ENCODE results near the gene CLEC2D. TPM values are rescaled to one million over a fixed set of nuclear protein-coding genes. Genes with fewer than 3 reads are reported as not detected.

The CLEC2D gene
- total RNA-seq, 6 donors from 2014 or later, result 7.0 to 34.8 (median 12.2) TPM

DNA sequence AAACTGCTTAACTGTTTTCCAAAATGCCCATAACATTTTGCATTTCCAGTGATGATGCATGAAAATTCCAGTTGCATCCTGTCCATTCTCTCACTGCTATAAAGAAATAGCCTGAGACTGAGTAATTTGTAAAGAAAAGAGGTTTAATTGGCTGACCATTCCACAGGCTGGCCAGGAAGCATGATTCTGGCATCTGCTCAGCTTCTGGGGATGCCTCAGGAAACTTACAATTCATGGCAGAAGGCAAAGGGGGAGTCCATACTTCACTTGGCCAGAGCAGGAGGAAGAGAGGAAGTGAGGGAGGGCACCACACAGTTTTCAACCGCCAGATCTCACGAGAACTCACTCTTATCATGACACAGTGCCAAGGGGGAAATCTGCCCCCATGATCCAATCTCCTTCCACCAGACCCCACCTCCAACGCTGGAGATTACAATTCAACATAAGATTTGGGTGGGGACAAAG is 18.2 kb upstream of the CLEC2D start:
- Histone ChIP-seq H3K4me3 (no peak overlapping the region), H3K27ac (peak overlapping the region; percentile 20 to 91 (median 76)), H3K36me3 (peaks cover 0 to 27% (median 12%) of the 10 kb centered on the region in 4 donors)

DNA sequence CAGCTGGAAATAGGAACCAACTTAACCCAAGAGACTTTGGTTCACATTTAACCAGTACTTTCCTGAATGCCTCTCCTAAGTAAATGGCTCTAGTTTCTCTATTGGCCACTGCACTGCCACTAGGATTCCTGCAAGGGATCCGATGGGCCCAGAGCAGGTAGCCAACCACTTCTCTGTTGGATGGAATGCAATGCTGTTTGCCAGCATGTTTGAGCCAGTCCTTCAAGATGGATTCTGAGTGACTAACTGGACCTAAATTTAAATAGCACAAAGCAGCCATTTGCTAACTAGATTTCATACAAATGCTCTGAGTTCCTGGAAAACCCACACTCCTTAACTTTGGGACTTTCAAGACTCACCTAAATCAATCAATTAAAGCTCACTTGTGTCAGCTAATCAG is 9.5 kb upstream of the CLEC2D start:
- H3K27ac ChIP-seq, result no peak overlapping the region
- H3K36me3 ChIP-seq, result peaks cover 0 to 59% (median 18%) of the 10 kb centered on the region in 4 donors
- H3K9me3 ChIP-seq, result no peaks in the 10 kb centered on the region
- TF ChIP-seq POLR2AphosphoS5 (IDR thresholded peaks at IDR 0.05) (no peak), EP300 (IDR thresholded peaks at IDR 0.05) (no peak), POLR2A (IDR thresholded peaks at IDR 0.05) (no peak)
- TF ChIP-seq, protein P1, sequence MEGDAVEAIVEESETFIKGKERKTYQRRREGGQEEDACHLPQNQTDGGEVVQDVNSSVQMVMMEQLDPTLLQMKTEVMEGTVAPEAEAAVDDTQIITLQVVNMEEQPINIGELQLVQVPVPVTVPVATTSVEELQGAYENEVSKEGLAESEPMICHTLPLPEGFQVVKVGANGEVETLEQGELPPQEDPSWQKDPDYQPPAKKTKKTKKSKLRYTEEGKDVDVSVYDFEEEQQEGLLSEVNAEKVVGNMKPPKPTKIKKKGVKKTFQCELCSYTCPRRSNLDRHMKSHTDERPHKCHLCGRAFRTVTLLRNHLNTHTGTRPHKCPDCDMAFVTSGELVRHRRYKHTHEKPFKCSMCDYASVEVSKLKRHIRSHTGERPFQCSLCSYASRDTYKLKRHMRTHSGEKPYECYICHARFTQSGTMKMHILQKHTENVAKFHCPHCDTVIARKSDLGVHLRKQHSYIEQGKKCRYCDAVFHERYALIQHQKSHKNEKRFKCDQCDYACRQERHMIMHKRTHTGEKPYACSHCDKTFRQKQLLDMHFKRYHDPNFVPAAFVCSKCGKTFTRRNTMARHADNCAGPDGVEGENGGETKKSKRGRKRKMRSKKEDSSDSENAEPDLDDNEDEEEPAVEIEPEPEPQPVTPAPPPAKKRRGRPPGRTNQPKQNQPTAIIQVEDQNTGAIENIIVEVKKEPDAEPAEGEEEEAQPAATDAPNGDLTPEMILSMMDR (IDR thresholded peaks at IDR 0.05), result no peak
- no peaks in the 10 kb centered on the region for H3K27me3 ChIP-seq
- no peak for ATAC-seq (ENCODE audit: low FRiP score in 2 of 2)
- peaks cover 0 to 8% (median 2%) of the 10 kb centered on the region in 4 donors for H3K4me1 ChIP-seq
- 73 to 78% methylated on average over 1 of the region's 1 CpG for WGBS, 2 donors
- H3K4me3 ChIP-seq, result no peak overlapping the region
- DNase-seq, result no peak

More for the DNA sequence above, 18.2 kb upstream of the CLEC2D start:
- Histone ChIP-seq H3K27me3 (no peaks in the 10 kb centered on the region), H3K4me1 (peaks cover 10 to 44% (median 22%) of the 10 kb centered on the region in 4 donors), H3K9me3 (no peaks in the 10 kb centered on the region)
- ATAC-seq (ENCODE audit: low FRiP score in 2 of 2), result no peak
- TF ChIP-seq POLR2A (IDR thresholded peaks at IDR 0.05) (no peak), POLR2AphosphoS5 (IDR thresholded peaks at IDR 0.05) (no peak), EP300 (IDR thresholded peaks at IDR 0.05) (no peak)
- TF ChIP-seq, protein P1 (IDR thresholded peaks at IDR 0.05), result no peak
- no peak for DNase-seq
- WGBS, 2 donors, result 53 to 66% methylated on average over 3 of the region's 3 CpGs

DNA sequence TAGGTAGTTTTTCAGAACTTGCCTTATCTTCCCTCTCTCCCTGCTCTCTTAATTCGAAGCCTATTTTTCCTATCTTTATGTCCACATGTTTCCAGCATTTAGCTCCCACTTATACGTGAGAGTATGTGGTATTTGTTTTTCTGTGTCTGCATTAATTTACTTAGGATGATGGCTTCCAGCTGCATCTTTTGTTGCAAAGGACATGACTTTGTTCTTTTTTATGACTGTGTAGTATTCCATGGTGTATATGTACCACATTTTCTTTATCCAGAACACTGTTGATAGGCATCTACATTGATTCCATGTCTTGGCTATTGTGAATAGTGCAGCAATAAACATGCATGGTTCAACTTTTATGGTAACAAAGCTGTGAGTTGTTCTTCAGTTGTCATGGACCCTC is 7.8 kb upstream of the CLEC2D start:
- Histone ChIP-seq H3K36me3 (peaks cover 0 to 47% (median 16%) of the 10 kb centered on the region in 4 donors), H3K27me3 (no peaks in the 10 kb centered on the region), H3K27ac (no peak overlapping the region), H3K4me1 (peaks cover 0 to 8% (median 2%) of the 10 kb centered on the region in 4 donors), H3K4me3 (no peak overlapping the region), H3K9me3 (no peaks in the 10 kb centered on the region)
- no peak for TF ChIP-seq EP300 (IDR thresholded peaks at IDR 0.05)
- TF ChIP-seq POLR2AphosphoS5 (IDR thresholded peaks at IDR 0.05), result no peak
- no peak for TF ChIP-seq POLR2A (IDR thresholded peaks at IDR 0.05)
- TF ChIP-seq, protein P1 (IDR thresholded peaks at IDR 0.05), result no peak
- no peak for DNase-seq
- WGBS, 2 donors, result 96 to 100% methylated on average over 2 of the region's 2 CpGs
- ATAC-seq (ENCODE audit: low FRiP score in 2 of 2), result no peak

DNA sequence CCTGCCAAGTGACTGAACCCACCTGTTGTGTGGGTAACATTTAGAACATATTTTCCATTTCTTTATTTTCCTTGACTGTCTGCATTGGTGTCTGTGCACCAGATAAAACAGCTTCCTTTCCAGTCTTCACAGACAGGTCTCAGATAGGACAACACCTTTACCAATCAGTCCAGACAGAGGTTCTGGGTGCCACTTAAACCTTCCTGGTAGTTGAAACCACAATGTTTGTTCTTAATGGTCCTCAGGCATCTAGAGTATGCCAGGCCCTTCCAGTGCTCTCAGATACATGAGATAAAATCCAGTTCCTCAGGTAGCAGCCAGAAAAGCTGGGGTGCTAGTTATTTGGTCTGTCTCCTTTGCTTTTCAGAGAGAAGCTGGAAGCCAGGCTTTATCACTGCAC is 7.0 kb upstream of the CLEC2D start:
- H3K36me3 ChIP-seq, result peaks cover 0 to 39% (median 11%) of the 10 kb centered on the region in 4 donors

More for the DNA sequence above, 7.0 kb upstream of the CLEC2D start:
- Histone ChIP-seq H3K9me3 (no peaks in the 10 kb centered on the region), H3K27me3 (no peaks in the 10 kb centered on the region), H3K4me1 (peaks cover 0 to 8% (median 2%) of the 10 kb centered on the region in 4 donors), H3K4me3 (no peak overlapping the region), H3K27ac (peak overlapping the region in 2 of 4 donors; percentile 27 to 38)
- TF ChIP-seq, protein P1 (IDR thresholded peaks at IDR 0.05), result no peak
- no peak for TF ChIP-seq EP300 (IDR thresholded peaks at IDR 0.05)
- no peak for TF ChIP-seq POLR2AphosphoS5 (IDR thresholded peaks at IDR 0.05)
- no peak for TF ChIP-seq POLR2A (IDR thresholded peaks at IDR 0.05)
- DNase-seq, result peak in 1 of 2 donors; percentile 53
- ATAC-seq (ENCODE audit: low FRiP score in 2 of 2), result peak in 1 of 2 donors; percentile 75
